GM12873 (cell line): Measurements from ENCODE around the gene FES.

ENCODE experiments used
- CTCF ChIP-seq: IDR thresholded peaks from 2 replicates; pipeline ENCODE4 v1.5.1; 2012; ENCODE audit warnings: low read depth, mild to moderate bottlenecking, moderate library complexity, low read length, control low read depth; ENCODE audit not compliant: insufficient read depth; ENCODE audit errors: missing control alignments

FES gene

GRCh38 chr15:90883976-90884718 lies at the start of gene FES:
Gene FES (plus strand): TSS chr15:90884504. CDS start chr15:90885046, 542 bp downstream.
- no peak for TF ChIP-seq CTCF

GRCh38 chr15:90834626-90835025 lies 49.7 kb upstream of the FES start:
- TF ChIP-seq CTCF, result no peak

GRCh38 chr15:90836296-90836871 lies 47.9 kb upstream of the FES start:
- no peak for TF ChIP-seq CTCF

GRCh38 chr15:90837094-90837493 lies 47.2 kb upstream of the FES start:
- no peak for TF ChIP-seq CTCF

- TF ChIP-seq CTCF, result no peak
Measured at GRCh38 chr15:90838139-90838538, 46.2 kb upstream of the FES start.

- TF ChIP-seq CTCF, result no peak
Measured at GRCh38 chr15:90838544-90838943, 45.8 kb upstream of the FES start.

GRCh38 chr15:90839187-90840071 lies 44.9 kb upstream of the FES start:
- no peak for TF ChIP-seq CTCF
